ENCODE results near the gene ITGB3BP.

DNA sequence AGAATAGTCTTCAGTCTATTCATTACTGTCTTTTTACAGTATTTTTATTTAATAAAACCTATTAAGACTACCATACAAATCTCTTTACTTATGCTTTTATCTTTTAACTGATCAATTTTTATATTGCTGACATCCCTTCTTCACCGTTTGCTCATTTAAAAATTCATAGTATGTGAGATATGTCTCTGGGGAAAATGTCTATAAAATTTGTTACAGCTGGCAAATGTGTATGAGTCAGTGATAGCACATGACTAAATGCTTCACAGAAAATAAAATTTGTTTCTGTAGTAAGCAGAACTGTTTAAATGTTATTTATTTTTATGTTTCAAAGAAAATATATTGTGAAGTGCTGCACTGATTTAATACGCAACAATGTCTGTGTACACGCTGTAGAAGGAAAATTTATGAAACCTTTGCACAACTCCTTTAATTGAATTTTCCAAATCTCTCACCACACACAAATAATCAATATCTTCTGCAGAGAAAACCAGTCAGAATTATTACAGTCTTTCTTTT is 74.2 kb downstream of the ITGB3BP start:
- TF ChIP-seq, protein P1, sequence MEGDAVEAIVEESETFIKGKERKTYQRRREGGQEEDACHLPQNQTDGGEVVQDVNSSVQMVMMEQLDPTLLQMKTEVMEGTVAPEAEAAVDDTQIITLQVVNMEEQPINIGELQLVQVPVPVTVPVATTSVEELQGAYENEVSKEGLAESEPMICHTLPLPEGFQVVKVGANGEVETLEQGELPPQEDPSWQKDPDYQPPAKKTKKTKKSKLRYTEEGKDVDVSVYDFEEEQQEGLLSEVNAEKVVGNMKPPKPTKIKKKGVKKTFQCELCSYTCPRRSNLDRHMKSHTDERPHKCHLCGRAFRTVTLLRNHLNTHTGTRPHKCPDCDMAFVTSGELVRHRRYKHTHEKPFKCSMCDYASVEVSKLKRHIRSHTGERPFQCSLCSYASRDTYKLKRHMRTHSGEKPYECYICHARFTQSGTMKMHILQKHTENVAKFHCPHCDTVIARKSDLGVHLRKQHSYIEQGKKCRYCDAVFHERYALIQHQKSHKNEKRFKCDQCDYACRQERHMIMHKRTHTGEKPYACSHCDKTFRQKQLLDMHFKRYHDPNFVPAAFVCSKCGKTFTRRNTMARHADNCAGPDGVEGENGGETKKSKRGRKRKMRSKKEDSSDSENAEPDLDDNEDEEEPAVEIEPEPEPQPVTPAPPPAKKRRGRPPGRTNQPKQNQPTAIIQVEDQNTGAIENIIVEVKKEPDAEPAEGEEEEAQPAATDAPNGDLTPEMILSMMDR (IDR thresholded peaks at IDR 0.05; ENCODE audit: low read depth, low read length) = no peak
- no peak for TF ChIP-seq EZH2phosphoT487 (IDR thresholded peaks at IDR 0.05; ENCODE audit: low read depth)
